Psoas muscle (tissue), 8 donors: ENCODE results near the gene CDH4. TPM values are rescaled to one million over a fixed set of nuclear protein-coding genes. Genes with fewer than 3 reads are reported as not detected.

Experiments used
- ATAC-seq, 4 donors: fragments of 200-7000 bp; cut with Tn5 transposase; one replicate each; pipeline ENCODE4 v1.9.1; 2020; ENCODE audit warnings: moderate library complexity in 3 of 4, mild to moderate bottlenecking in 2 of 4
- DNase-seq, 2 donors: peaks; one replicate each; pipeline ENCODE4 v3.0.0-alpha.2; 2020
- H3K27ac ChIP-seq: fragments of 200-600 bp; one replicate; pipeline ENCODE4 v1.8.0; 2022
- H3K27me3 ChIP-seq, 3 donors: fragments of 200-600 bp in 1 of 3; one replicate each; pipeline versions ENCODE4 v1.6.1 to v1.8.0; 2013 to 2022; ENCODE audit warnings: low read length in 2 of 3, mild to moderate bottlenecking in 2 of 3, moderate library complexity in 1 of 3; ENCODE audit not compliant: insufficient read depth in 3 of 3
- H3K36me3 ChIP-seq, 2 donors: fragments of 200-600 bp in 1 of 2; one replicate each; pipeline versions ENCODE4 v1.6.1 to v1.8.0; 2013 to 2022; ENCODE audit warnings: low read depth in 1 of 2, mild to moderate bottlenecking in 1 of 2, moderate library complexity in 1 of 2; ENCODE audit not compliant: insufficient read depth in 1 of 2
- H3K4me1 ChIP-seq: fragments of 200-600 bp; one replicate; pipeline ENCODE4 v1.8.0; 2022
- H3K4me3 ChIP-seq: fragments of 200-600 bp; one replicate; pipeline ENCODE4 v1.8.0; 2022; ENCODE audit warnings: mild to moderate bottlenecking
- H3K9me3 ChIP-seq: fragments of 200-600 bp; one replicate; pipeline ENCODE4 v1.8.0; 2022
- WGBS, 3 donors: extraction: QIAGEN DNeasy Blood & Tissue Kit; methylation state at CpG; one replicate each; pipeline versions ENCODE4 v1.1.6 to v1.1.7; 2013; 5-methylcytosine and 5-hydroxymethylcytosine counted together
- intact Hi-C, 2 donors: fragments of 100-400 bp; cut with DNase I; formaldehyde crosslinking; loops; one replicate each; pipeline versions ENCODE4 v1.11.0 to v1.14.2; 2022
- polyA plus RNA-seq, 3 donors: library from polyadenylated mRNA; stranded (reverse); fragments of 200-250 nt; gene quantifications; one replicate each; pipeline ENCODE4 v1.2.3, GENCODE V29; 2013
- total RNA-seq, 4 donors: library from RNA; stranded (reverse); fragmentation: NEBNext Ultra II Directional in 2 of 4; extraction: Animal tissue kit (Norgen Biotek cat#: 25700) in 2 of 4; gene quantifications; one replicate each; pipeline versions ENCODE4 v1.2.1 to v1.2.4, GENCODE V29; 2021 to 2023
- TF ChIP-seq, protein P1 (sequence below): fragments of 200-600 bp; IDR thresholded peaks from one replicate; pipeline ENCODE4 v1.8.0; 2022; ENCODE audit warnings: antibody characterized with exemption
- donor health status: healthy with polysubstance abuse.
- donor health status: DM: no; HTN: no; CAD: no; lungs with moderate emphysema.
- donor health status: Bipolar disorder and iron deficiency.
- donor health status: healthy.
- donor health status: DM: yes; HTN: yes; CAD: no.
- donor health status: DM: no; HTN: no; CAD: no.
- donor health status: DM: no; HTN: no; CAD: no.
- donor health status: DM: yes; HTN: yes; CAD: no.

Gene CDH4
- total and polyA plus RNA-seq, 7 donors, result 0.26 to 1.0 (median 0.34) TPM

DNA sequence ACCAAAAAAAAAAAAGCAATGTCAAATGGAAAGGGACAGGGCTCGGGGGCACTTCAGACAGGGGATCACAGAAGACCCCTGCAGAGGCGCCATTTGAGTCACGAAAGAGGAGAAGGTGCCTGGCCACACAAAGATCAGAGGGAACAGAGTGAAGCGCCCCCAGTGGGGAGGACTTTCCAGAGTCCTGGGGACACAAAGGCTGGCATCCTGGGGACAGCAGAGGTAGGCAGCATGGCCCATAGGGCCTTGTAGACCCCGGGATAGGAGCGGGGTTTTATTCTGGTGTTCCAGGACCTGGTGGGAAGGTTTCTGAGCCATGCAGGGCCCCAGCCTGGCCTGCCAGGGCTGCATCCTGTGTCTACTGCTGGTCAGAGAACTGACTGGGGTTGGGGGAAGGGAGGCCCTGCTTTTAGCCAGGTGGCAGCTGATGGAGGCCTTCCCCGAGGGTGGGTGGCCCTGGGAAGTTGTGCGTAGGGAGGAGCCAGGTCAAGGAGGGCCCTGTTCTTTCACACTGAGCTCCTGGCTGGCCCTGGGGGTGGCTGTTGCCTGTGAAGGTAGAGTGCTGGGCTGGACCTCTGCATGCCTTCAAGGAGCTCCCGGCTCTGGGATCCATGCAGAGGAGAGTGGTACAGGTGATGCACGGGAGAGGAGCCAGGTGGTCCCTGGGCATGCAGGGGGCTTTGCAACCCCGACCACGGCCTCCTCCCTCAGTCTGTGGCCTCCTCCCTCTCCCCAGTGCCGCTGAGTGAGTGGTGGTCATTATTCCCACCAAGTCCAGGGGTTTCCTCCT, 117.9 kb downstream of the CDH4 start:
- no peak for ATAC-seq
- no peaks in the 10 kb centered on the region for H3K9me3 ChIP-seq
- WGBS, 3 donors, result 79 to 88% (median 81%) methylated on average over 13 of the region's 13 CpGs

DNA sequence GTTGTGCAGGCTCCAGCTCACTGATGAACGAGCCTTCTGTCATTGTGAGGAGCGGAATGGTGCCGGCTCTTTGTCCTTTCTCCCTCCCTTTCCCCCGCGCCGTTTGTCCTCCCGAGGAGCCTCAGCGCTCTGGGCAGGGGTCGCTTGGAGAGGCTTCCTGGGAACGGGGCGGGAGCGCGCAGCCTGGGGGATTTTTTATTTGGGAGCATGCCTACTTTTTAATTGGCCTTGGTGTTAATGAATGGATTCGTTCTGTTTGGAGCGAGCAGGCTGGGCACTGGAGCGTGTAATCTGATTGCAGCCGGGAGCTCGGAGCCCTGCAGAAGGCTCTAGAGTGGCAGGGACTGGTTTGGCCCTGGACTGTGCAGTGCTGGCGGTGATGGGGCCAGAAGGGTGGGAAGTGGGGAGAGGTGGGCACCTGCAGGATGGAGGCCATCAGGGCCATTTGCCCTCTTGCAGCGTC, 118.8 kb downstream of the CDH4 start:
- 25 to 36% (median 30%) methylated on average over 20 of the region's 20 CpGs for WGBS, 3 donors
- H3K4me3 ChIP-seq, result no peak overlapping the region
- H3K4me1 ChIP-seq, result no peaks in the 10 kb centered on the region
- no peaks in the 10 kb centered on the region for H3K9me3 ChIP-seq
- no peak for DNase-seq
- intact Hi-C loops, result no loop called here
- H3K36me3 ChIP-seq, result no peaks in the 10 kb centered on the region
- no peak for ATAC-seq
- TF ChIP-seq, protein P1, sequence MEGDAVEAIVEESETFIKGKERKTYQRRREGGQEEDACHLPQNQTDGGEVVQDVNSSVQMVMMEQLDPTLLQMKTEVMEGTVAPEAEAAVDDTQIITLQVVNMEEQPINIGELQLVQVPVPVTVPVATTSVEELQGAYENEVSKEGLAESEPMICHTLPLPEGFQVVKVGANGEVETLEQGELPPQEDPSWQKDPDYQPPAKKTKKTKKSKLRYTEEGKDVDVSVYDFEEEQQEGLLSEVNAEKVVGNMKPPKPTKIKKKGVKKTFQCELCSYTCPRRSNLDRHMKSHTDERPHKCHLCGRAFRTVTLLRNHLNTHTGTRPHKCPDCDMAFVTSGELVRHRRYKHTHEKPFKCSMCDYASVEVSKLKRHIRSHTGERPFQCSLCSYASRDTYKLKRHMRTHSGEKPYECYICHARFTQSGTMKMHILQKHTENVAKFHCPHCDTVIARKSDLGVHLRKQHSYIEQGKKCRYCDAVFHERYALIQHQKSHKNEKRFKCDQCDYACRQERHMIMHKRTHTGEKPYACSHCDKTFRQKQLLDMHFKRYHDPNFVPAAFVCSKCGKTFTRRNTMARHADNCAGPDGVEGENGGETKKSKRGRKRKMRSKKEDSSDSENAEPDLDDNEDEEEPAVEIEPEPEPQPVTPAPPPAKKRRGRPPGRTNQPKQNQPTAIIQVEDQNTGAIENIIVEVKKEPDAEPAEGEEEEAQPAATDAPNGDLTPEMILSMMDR, result no peak
- H3K27me3 ChIP-seq, result peaks cover 0 to 4% (median 0%) of the 10 kb centered on the region in 3 donors
- no peak overlapping the region for H3K27ac ChIP-seq

More for the DNA sequence above, 117.9 kb downstream of the CDH4 start:
- H3K4me1 ChIP-seq, result no peaks in the 10 kb centered on the region
- H3K27me3 ChIP-seq, result peaks cover 0 to 4% (median 0%) of the 10 kb centered on the region in 3 donors
- no peak overlapping the region for H3K4me3 ChIP-seq
- H3K27ac ChIP-seq, result no peak overlapping the region
- no peak for DNase-seq
- intact Hi-C loops, result no loop called here
- no peaks in the 10 kb centered on the region for H3K36me3 ChIP-seq
- TF ChIP-seq, protein P1, result no peak

- intact Hi-C loops, result no loop called here
- H3K4me3 ChIP-seq, result no peak overlapping the region
- H3K27me3 ChIP-seq, result peaks cover 0 to 4% (median 0%) of the 10 kb centered on the region in 3 donors
- TF ChIP-seq, protein P1, result no peak
- H3K36me3 ChIP-seq, result no peaks in the 10 kb centered on the region
- no peaks in the 10 kb centered on the region for H3K9me3 ChIP-seq
- ATAC-seq, result no peak
- WGBS, 3 donors, result 61 to 73% (median 67%) methylated on average over 22 of the region's 22 CpGs
- H3K4me1 ChIP-seq, result no peaks in the 10 kb centered on the region
- no peak overlapping the region for H3K27ac ChIP-seq
- DNase-seq, result no peak
These were observed 119.6 kb downstream of the CDH4 start for GRCh38 chr20:61371501-61372136.

GRCh38 chr20:61372137-61373054, 120.3 kb downstream of the CDH4 start:
- intact Hi-C loops, result no loop called here
- ATAC-seq, result no peak
- WGBS, 3 donors, result 70 to 82% (median 72%) methylated on average over 25 of the region's 25 CpGs
- H3K9me3 ChIP-seq, result no peaks in the 10 kb centered on the region
- H3K27me3 ChIP-seq, result peaks cover 0 to 4% (median 0%) of the 10 kb centered on the region in 3 donors
- H3K36me3 ChIP-seq, result no peaks in the 10 kb centered on the region
- DNase-seq, result no peak
- no peaks in the 10 kb centered on the region for H3K4me1 ChIP-seq
- TF ChIP-seq, protein P1, result no peak
- H3K27ac ChIP-seq, result no peak overlapping the region
- H3K4me3 ChIP-seq, result no peak overlapping the region
